ENCODE data around the gene FIG4. TPM values are rescaled to one million over a fixed set of nuclear protein-coding genes. Genes with fewer than 3 reads are reported as not detected.
"Not testable (repeated sequence)": the region's sequence is repeated elsewhere in the genome, so short reads cannot be mapped to it uniquely, and the experiment has no call there.

FIG4 gene
- total and polyA plus RNA-seq, 5 donors from 2014 or later: 9.0 to 20.0 (median 14.9) TPM

- Mint-ChIP-seq H3K4me1 (no peaks in the 10 kb centered on the region), H3K36me3 (peaks cover 26% of the 10 kb centered on the region), H3K4me3 (no peak overlapping the region), H3K27ac (peak overlapping the region in 1 of 3 donors; percentile 66), H3K9me3 (no peaks in the 10 kb centered on the region), H3K27me3 (no peaks in the 10 kb centered on the region)
- DNase-seq (no peak), ATAC-seq (ENCODE audit: low read depth in 2 of 2) (no peak)
- Histone ChIP-seq H3K4me3 (ENCODE audit: low read depth, low read length) (no peak overlapping the region), H3K27me3 (ENCODE audit: control insufficient read depth, insufficient read depth, low read length) (no peaks in the 10 kb centered on the region), H3K9me3 (ENCODE audit: control insufficient read depth in 2 of 2, low read length in 2 of 2) (no peaks in the 10 kb centered on the region), H3K27ac (ENCODE audit: insufficient read depth, low read length, poor library complexity, severe bottlenecking) (no peak overlapping the region), H3K4me1 (ENCODE audit: control insufficient read depth, insufficient read depth, low read length, poor library complexity, severe bottlenecking) (no peaks in the 10 kb centered on the region), H3K36me3 (ENCODE audit: control insufficient read depth, insufficient read depth, low read length) (peaks cover 5% of the 10 kb centered on the region)
Observed at GRCh38 chr6:109820706-109821350, 129.7 kb downstream of the FIG4 start.

DNA sequence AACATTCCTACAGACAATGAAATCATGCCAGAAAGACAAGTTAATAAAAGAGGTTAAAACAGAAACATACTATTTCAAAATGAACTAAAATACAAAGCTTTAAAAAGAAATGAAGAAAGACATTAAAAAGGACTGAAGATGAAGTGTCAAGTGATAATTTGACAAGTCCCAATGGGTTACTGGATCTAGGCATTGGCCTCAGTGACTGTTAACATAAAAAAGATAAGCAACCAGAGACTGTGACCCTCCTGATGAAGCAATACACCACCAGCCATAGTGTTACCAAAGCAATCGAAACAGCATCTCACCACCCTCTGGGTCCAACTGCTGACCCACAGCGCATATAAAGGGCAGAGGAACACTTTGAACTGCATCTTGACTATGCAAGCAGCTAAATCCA lies 130.3 kb downstream of the FIG4 start:
- H3K36me3 ChIP-seq (ENCODE audit: control insufficient read depth, insufficient read depth, low read length): peaks cover 5% of the 10 kb centered on the region
- DNase-seq (no peak), ATAC-seq (ENCODE audit: low read depth in 2 of 2) (no peak)
- H3K4me1 ChIP-seq (ENCODE audit: control insufficient read depth, insufficient read depth, low read length, poor library complexity, severe bottlenecking): no peaks in the 10 kb centered on the region
- Mint-ChIP-seq H3K4me1 (no peaks in the 10 kb centered on the region), H3K4me3 (no peak overlapping the region), H3K27ac (no peak overlapping the region), H3K27me3 (no peaks in the 10 kb centered on the region), H3K36me3 (peaks cover 27% of the 10 kb centered on the region), H3K9me3 (no peaks in the 10 kb centered on the region)
- no peak overlapping the region for H3K4me3 ChIP-seq (ENCODE audit: low read depth, low read length)
- H3K27me3 ChIP-seq (ENCODE audit: control insufficient read depth, insufficient read depth, low read length): no peaks in the 10 kb centered on the region
- H3K9me3 ChIP-seq (ENCODE audit: control insufficient read depth in 2 of 2, low read length in 2 of 2): no peaks in the 10 kb centered on the region
- H3K27ac ChIP-seq (ENCODE audit: insufficient read depth, low read length, poor library complexity, severe bottlenecking): no peak overlapping the region

DNA sequence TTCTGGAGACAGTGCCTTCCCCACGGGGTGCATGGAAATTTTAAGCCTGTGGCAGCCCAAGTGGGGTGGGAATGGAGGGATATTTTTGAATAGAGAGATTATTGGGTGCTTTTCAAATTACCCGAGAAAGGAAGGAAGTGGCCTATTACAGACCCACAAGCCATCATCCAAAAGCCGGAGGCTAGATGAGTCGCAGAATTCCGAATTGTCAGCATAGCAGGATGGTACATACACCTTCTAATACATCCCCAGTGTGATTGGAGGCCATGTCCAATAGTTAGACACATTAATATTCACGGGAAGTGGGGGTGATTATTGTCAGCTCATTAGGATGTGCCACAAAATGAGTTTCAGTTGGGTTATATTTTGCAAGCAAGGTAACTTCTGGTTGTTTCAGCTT lies 133.0 kb downstream of the FIG4 start:
- no peaks in the 10 kb centered on the region for H3K27me3 ChIP-seq (ENCODE audit: control insufficient read depth, insufficient read depth, low read length)
- no peak overlapping the region for H3K4me3 ChIP-seq (ENCODE audit: low read depth, low read length)
- DNase-seq (no peak), ATAC-seq (ENCODE audit: low read depth in 2 of 2) (no peak)
- no peak overlapping the region for H3K27ac Mint-ChIP-seq
- no peaks in the 10 kb centered on the region for H3K9me3 ChIP-seq (ENCODE audit: control insufficient read depth in 2 of 2, low read length in 2 of 2)
- H3K36me3 Mint-ChIP-seq: peaks cover 43% of the 10 kb centered on the region
- H3K27ac ChIP-seq (ENCODE audit: insufficient read depth, low read length, poor library complexity, severe bottlenecking): no peak overlapping the region
- H3K4me3 Mint-ChIP-seq: no peak overlapping the region
- H3K4me1 ChIP-seq (ENCODE audit: control insufficient read depth, insufficient read depth, low read length, poor library complexity, severe bottlenecking): no peaks in the 10 kb centered on the region
- H3K9me3 Mint-ChIP-seq: peaks cover 0 to 3% (median 0%) of the 10 kb centered on the region in 7 donors
- peaks cover 5% of the 10 kb centered on the region for H3K36me3 ChIP-seq (ENCODE audit: control insufficient read depth, insufficient read depth, low read length)
- H3K27me3 Mint-ChIP-seq: no peaks in the 10 kb centered on the region
- H3K4me1 Mint-ChIP-seq: no peaks in the 10 kb centered on the region

GRCh38 chr6:109826551-109826950 lies 135.5 kb downstream of the FIG4 start:
- Mint-ChIP-seq H3K9me3 (peaks cover 0 to 18% (median 6%) of the 10 kb centered on the region in 7 donors), H3K4me1 (no peaks in the 10 kb centered on the region), H3K27me3 (no peaks in the 10 kb centered on the region), H3K27ac (no peak overlapping the region), H3K36me3 (peaks cover 62% of the 10 kb centered on the region), H3K4me3 (no peak overlapping the region)
- Histone ChIP-seq H3K4me1 (ENCODE audit: control insufficient read depth, insufficient read depth, low read length, poor library complexity, severe bottlenecking) (no peaks in the 10 kb centered on the region), H3K27me3 (ENCODE audit: control insufficient read depth, insufficient read depth, low read length) (no peaks in the 10 kb centered on the region), H3K9me3 (ENCODE audit: control insufficient read depth in 2 of 2, low read length in 2 of 2) (peaks cover 0 to 2% of the 10 kb centered on the region in 2 experiments), H3K36me3 (ENCODE audit: control insufficient read depth, insufficient read depth, low read length) (peaks cover 5% of the 10 kb centered on the region), H3K27ac (ENCODE audit: insufficient read depth, low read length, poor library complexity, severe bottlenecking) (no peak overlapping the region), H3K4me3 (ENCODE audit: low read depth, low read length) (no peak overlapping the region)
- ATAC-seq (ENCODE audit: low read depth in 2 of 2) (no peak), DNase-seq (no peak)

- not testable (repeated sequence) for H3K4me3 ChIP-seq (ENCODE audit: low read depth, low read length); H3K4me1 Mint-ChIP-seq; ATAC-seq (ENCODE audit: low read depth in 2 of 2); H3K4me1 ChIP-seq (ENCODE audit: control insufficient read depth, insufficient read depth, low read length, poor library complexity, severe bottlenecking); H3K4me3 Mint-ChIP-seq; H3K27me3 Mint-ChIP-seq; H3K27ac ChIP-seq (ENCODE audit: insufficient read depth, low read length, poor library complexity, severe bottlenecking); H3K27ac Mint-ChIP-seq; H3K27me3 ChIP-seq (ENCODE audit: control insufficient read depth, insufficient read depth, low read length); H3K9me3 ChIP-seq (ENCODE audit: control insufficient read depth in 2 of 2, low read length in 2 of 2); H3K36me3 ChIP-seq (ENCODE audit: control insufficient read depth, insufficient read depth, low read length); DNase-seq
- H3K9me3 Mint-ChIP-seq: peaks cover 0 to 18% (median 6%) of the 10 kb centered on the region in 7 donors
- peaks cover 52% of the 10 kb centered on the region for H3K36me3 Mint-ChIP-seq
Observed at GRCh38 chr6:109831352-109831751, 140.3 kb downstream of the FIG4 start.

- DNase-seq (no peak), ATAC-seq (ENCODE audit: low read depth in 2 of 2) (no peak)
- no peaks in the 10 kb centered on the region for H3K36me3 ChIP-seq (ENCODE audit: control insufficient read depth, insufficient read depth, low read length)
- Mint-ChIP-seq H3K27me3 (no peaks in the 10 kb centered on the region), H3K4me3 (no peak overlapping the region), H3K4me1 (no peaks in the 10 kb centered on the region), H3K36me3 (peaks cover 29% of the 10 kb centered on the region), H3K27ac (no peak overlapping the region), H3K9me3 (peaks cover 0 to 15% (median 6%) of the 10 kb centered on the region in 7 donors)
- H3K27ac ChIP-seq (ENCODE audit: insufficient read depth, low read length, poor library complexity, severe bottlenecking): no peak overlapping the region
- peaks cover 0 to 2% of the 10 kb centered on the region in 2 experiments for H3K9me3 ChIP-seq (ENCODE audit: control insufficient read depth in 2 of 2, low read length in 2 of 2)
- no peak overlapping the region for H3K4me3 ChIP-seq (ENCODE audit: low read depth, low read length)
- H3K27me3 ChIP-seq (ENCODE audit: control insufficient read depth, insufficient read depth, low read length): no peaks in the 10 kb centered on the region
- H3K4me1 ChIP-seq (ENCODE audit: control insufficient read depth, insufficient read depth, low read length, poor library complexity, severe bottlenecking): no peaks in the 10 kb centered on the region
Observed at GRCh38 chr6:109834131-109834530, 143.0 kb downstream of the FIG4 start.

- H3K27me3 Mint-ChIP-seq: no peaks in the 10 kb centered on the region
- no peaks in the 10 kb centered on the region for H3K36me3 ChIP-seq (ENCODE audit: control insufficient read depth, insufficient read depth, low read length)
- no peaks in the 10 kb centered on the region for H3K4me1 Mint-ChIP-seq
- no peak for DNase-seq
- peaks cover 0 to 13% (median 5%) of the 10 kb centered on the region in 7 donors for H3K9me3 Mint-ChIP-seq
- H3K4me3 ChIP-seq (ENCODE audit: low read depth, low read length): no peak overlapping the region
- H3K4me1 ChIP-seq (ENCODE audit: control insufficient read depth, insufficient read depth, low read length, poor library complexity, severe bottlenecking): no peaks in the 10 kb centered on the region
- H3K4me3 Mint-ChIP-seq: no peak overlapping the region
- H3K9me3 ChIP-seq (ENCODE audit: control insufficient read depth in 2 of 2, low read length in 2 of 2): no peaks in the 10 kb centered on the region
- H3K27ac Mint-ChIP-seq: no peak overlapping the region
- H3K27me3 ChIP-seq (ENCODE audit: control insufficient read depth, insufficient read depth, low read length): no peaks in the 10 kb centered on the region
- H3K36me3 Mint-ChIP-seq: peaks cover 24% of the 10 kb centered on the region
- no peak for ATAC-seq (ENCODE audit: low read depth in 2 of 2)
- H3K27ac ChIP-seq (ENCODE audit: insufficient read depth, low read length, poor library complexity, severe bottlenecking): no peak overlapping the region
Observed at GRCh38 chr6:109834595-109835437, 143.7 kb downstream of the FIG4 start.

All from CD4-positive, CD25-positive, alpha-beta regulatory T cell (primary cell).